ENCODE data around the gene PCDHGC5. TPM values are rescaled to one million over a fixed set of nuclear protein-coding genes. Genes with fewer than 3 reads are reported as not detected.

PCDHGC5 gene
- total RNA-seq, 4 donors from 2014 or later, result 0.16 to 1.5 (median 0.36) TPM; not detected in 1

- TF ChIP-seq POLR2A (IDR thresholded peaks at IDR 0.05), result no peak
- TF ChIP-seq, protein P1, sequence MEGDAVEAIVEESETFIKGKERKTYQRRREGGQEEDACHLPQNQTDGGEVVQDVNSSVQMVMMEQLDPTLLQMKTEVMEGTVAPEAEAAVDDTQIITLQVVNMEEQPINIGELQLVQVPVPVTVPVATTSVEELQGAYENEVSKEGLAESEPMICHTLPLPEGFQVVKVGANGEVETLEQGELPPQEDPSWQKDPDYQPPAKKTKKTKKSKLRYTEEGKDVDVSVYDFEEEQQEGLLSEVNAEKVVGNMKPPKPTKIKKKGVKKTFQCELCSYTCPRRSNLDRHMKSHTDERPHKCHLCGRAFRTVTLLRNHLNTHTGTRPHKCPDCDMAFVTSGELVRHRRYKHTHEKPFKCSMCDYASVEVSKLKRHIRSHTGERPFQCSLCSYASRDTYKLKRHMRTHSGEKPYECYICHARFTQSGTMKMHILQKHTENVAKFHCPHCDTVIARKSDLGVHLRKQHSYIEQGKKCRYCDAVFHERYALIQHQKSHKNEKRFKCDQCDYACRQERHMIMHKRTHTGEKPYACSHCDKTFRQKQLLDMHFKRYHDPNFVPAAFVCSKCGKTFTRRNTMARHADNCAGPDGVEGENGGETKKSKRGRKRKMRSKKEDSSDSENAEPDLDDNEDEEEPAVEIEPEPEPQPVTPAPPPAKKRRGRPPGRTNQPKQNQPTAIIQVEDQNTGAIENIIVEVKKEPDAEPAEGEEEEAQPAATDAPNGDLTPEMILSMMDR (IDR thresholded peaks at IDR 0.05 in 4 of 5, conservative IDR thresholded peaks at IDR 0.05 in 1 of 5), result no peak
- DNase-seq (no peak), ATAC-seq (no peak)
- H3K36me3 ChIP-seq, result peaks cover 0 to 31% of the 10 kb centered on the region in 2 donors
- no peak overlapping the region for H3K4me3 ChIP-seq
- H3K4me1 ChIP-seq, result peaks cover 15 to 20% of the 10 kb centered on the region in 2 donors
- H3K27ac ChIP-seq, result peak overlapping the region in 1 of 4 donors; percentile 10
- intact Hi-C loops (cut with DNase I; ENCODE audit: low total_unique reads), result no loop called here
- H3K9me3 ChIP-seq, result no peaks in the 10 kb centered on the region
- in situ Hi-C loops (cut with MboI; ENCODE audit: low sequenced_read_pairs in 4 of 4), result no loop called here
- H3K27me3 ChIP-seq, result no peaks in the 10 kb centered on the region
Observed at GRCh38 chr5:141533897-141534296, 45.0 kb downstream of the PCDHGC5 start.

GRCh38 chr5:141534492-141535213 lies 45.8 kb downstream of the PCDHGC5 start:
- no peak for DNase-seq
- Histone ChIP-seq H3K27ac (no peak overlapping the region), H3K27me3 (no peaks in the 10 kb centered on the region), H3K4me1 (peaks cover 8 to 13% of the 10 kb centered on the region in 2 donors), H3K36me3 (peaks cover 0 to 31% of the 10 kb centered on the region in 2 donors), H3K4me3 (no peak overlapping the region), H3K9me3 (no peaks in the 10 kb centered on the region)
- no peak for ATAC-seq
- intact Hi-C loops (cut with DNase I; ENCODE audit: low total_unique reads), result no loop called here
- in situ Hi-C loops (cut with MboI; ENCODE audit: low sequenced_read_pairs in 4 of 4), result no loop called here
- TF ChIP-seq, protein P1 (IDR thresholded peaks at IDR 0.05 in 4 of 5, conservative IDR thresholded peaks at IDR 0.05 in 1 of 5), result no peak
- TF ChIP-seq POLR2A (IDR thresholded peaks at IDR 0.05), result no peak

Other genes starting within 250 kb of the PCDHGC5 start
- gene PCDHB15, start 243.7 kb upstream of the PCDHGC5 start, total RNA-seq, result 1 to 10 TPM in 1 of 4 donors, under 1 TPM in 3; 0.33 to 1.2 (median 0.52) TPM
- gene SLC25A2, start 185.0 kb upstream of the PCDHGC5 start, total RNA-seq, result under 1 TPM in 1 of 4 donors, not detected in 3; 0.49 TPM
- gene TAF7, start 168.3 kb upstream of the PCDHGC5 start, total RNA-seq, result 10 to 100 TPM; 60.9 to 91.2 (median 79.8) TPM
- under 1 TPM; 0.65 to 0.97 (median 0.71) TPM for gene PCDHGA1, start 158.6 kb upstream of the PCDHGC5 start, total RNA-seq
- gene PCDHGA2, start 150.3 kb upstream of the PCDHGC5 start, total RNA-seq, result 1 to 10 TPM in 2 of 4 donors, under 1 TPM in 2; 0.66 to 1.5 (median 1.2) TPM
- 1 to 10 TPM; 1.5 to 2.8 (median 2.0) TPM for gene PCDHGA3, start 145.3 kb upstream of the PCDHGC5 start, total RNA-seq
- gene PCDHGB1, start 139.0 kb upstream of the PCDHGC5 start, total RNA-seq, result 1 to 10 TPM in 1 of 4 donors, under 1 TPM in 3; 0.20 to 1.1 (median 0.74) TPM
- gene PCDHGA4, start 134.1 kb upstream of the PCDHGC5 start, total RNA-seq, result 1 to 10 TPM; 1.3 to 5.4 (median 1.5) TPM
- gene PCDHGB2, start 129.1 kb upstream of the PCDHGC5 start, total RNA-seq, result 1 to 10 TPM in 3 of 4 donors, under 1 TPM in 1; 0.55 to 3.4 (median 1.9) TPM
- 1 to 10 TPM in 2 of 4 donors, under 1 TPM in 2; 0.07 to 1.8 (median 0.93) TPM for gene PCDHGA5, start 124.9 kb upstream of the PCDHGC5 start, total RNA-seq
- gene PCDHGB3, start 118.8 kb upstream of the PCDHGC5 start, total RNA-seq, result 1 to 10 TPM in 3 of 4 donors, under 1 TPM in 1; 0.29 to 2.0 (median 1.2) TPM
- 1 to 10 TPM in 3 of 4 donors, under 1 TPM in 1; 0.83 to 1.6 (median 1.6) TPM for gene PCDHGA6, start 115.2 kb upstream of the PCDHGC5 start, total RNA-seq
- 1 to 10 TPM; 1.3 to 2.4 (median 1.9) TPM for gene PCDHGA7, start 106.3 kb upstream of the PCDHGC5 start, total RNA-seq
- gene PCDHGB4, start 101.4 kb upstream of the PCDHGC5 start, total RNA-seq, result 1 to 10 TPM in 3 of 4 donors, under 1 TPM in 1; 0.88 to 2.1 (median 1.3) TPM
- gene PCDHGA8, start 96.4 kb upstream of the PCDHGC5 start, total RNA-seq, result 1 to 10 TPM in 2 of 4 donors, under 1 TPM in 2; 0.82 to 1.8 (median 1.2) TPM
- gene PCDHGB5, start 91.1 kb upstream of the PCDHGC5 start, total RNA-seq, result 1 to 10 TPM; 3.0 to 6.3 (median 4.4) TPM
- gene PCDHGA9, start 86.3 kb upstream of the PCDHGC5 start, total RNA-seq, result 1 to 10 TPM in 3 of 4 donors, under 1 TPM in 1; 0.95 to 4.0 (median 1.5) TPM
- 1 to 10 TPM; 1.4 to 4.6 (median 2.9) TPM for gene PCDHGB6, start 81.1 kb upstream of the PCDHGC5 start, total RNA-seq
- 1 to 10 TPM in 3 of 4 donors, under 1 TPM in 1; 0.80 to 2.4 (median 1.2) TPM for gene PCDHGA10, start 76.1 kb upstream of the PCDHGC5 start, total RNA-seq
- 1 to 10 TPM; 3.0 to 5.7 (median 3.3) TPM for gene PCDHGB7, start 71.4 kb upstream of the PCDHGC5 start, total RNA-seq
- 1 to 10 TPM; 1.2 to 3.3 (median 1.3) TPM for gene PCDHGA11, start 68.0 kb upstream of the PCDHGC5 start, total RNA-seq
- 1 to 10 TPM; 1.1 to 5.4 (median 1.7) TPM for gene PCDHGA12, start 58.6 kb upstream of the PCDHGC5 start, total RNA-seq
- 10 to 100 TPM; 11.8 to 14.5 (median 13.8) TPM for gene PCDHGC3, start 13.1 kb upstream of the PCDHGC5 start, total RNA-seq
- 10 to 100 TPM in 1 of 4 donors, 1 to 10 TPM in 1, under 1 TPM in 1, not detected in 1; 0.31 to 20.4 (median 1.7) TPM for gene PCDHGC4, start 4.1 kb upstream of the PCDHGC5 start, total RNA-seq
- gene DIAPH1, start 129.9 kb downstream of the PCDHGC5 start, total RNA-seq, result 100 to 1,000 TPM in 3 of 4 donors, 10 to 100 TPM in 1; 98.3 to 324 (median 214) TPM
- gene HDAC3, start 147.8 kb downstream of the PCDHGC5 start, total RNA-seq, result 10 to 100 TPM; 29.8 to 40.7 (median 35.7) TPM
- 1 to 10 TPM in 1 of 4 donors, under 1 TPM in 1, not detected in 2; 0.16 to 1.1 TPM for gene RELL2, start 147.9 kb downstream of the PCDHGC5 start, total RNA-seq
- 1 to 10 TPM in 1 of 4 donors, under 1 TPM in 3; 0.32 to 2.6 (median 0.65) TPM for gene FCHSD1, start 162.3 kb downstream of the PCDHGC5 start, total RNA-seq
- 1 to 10 TPM; 1.6 to 5.5 (median 3.0) TPM for gene ARAP3, start 193.1 kb downstream of the PCDHGC5 start, total RNA-seq

Data from gastrocnemius medialis (tissue), 4 donors.